GM21786 (cell line): ENCODE results near the gene DAB2IP.

Experiments
- ATAC-seq: cut with Tn5 transposase; IDR thresholded peaks from one replicate; pipeline ENCODE4 v1.9.1; 2021; ENCODE audit not compliant: unreplicated experiment

Gene DAB2IP

DNA sequence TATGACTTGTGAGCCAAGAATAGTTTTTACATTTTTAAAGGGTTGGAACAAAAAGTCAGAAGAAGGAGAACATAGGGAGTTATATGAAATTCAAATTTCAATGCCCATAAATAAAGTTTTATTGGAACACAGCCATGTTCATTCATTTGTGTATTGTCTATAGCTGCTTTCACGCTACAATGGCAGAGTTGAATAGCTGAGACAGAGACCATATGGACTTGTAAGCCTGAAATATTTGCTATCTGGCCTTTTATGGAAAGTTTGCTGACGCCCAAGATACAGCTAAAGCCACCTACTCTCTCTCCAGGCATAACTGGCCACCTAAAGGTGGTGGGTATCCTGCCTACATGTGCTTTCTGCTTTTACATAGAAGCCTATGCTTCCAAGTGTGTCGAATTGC, 10.9 kb downstream of the DAB2IP start:
- ATAC-seq: no peak

GRCh38 chr9:121662891-121663580, 11.6 kb downstream of the DAB2IP start:
- no peak for ATAC-seq

GRCh38 chr9:121663591-121663990, 12.2 kb downstream of the DAB2IP start:
- no peak for ATAC-seq

DNA sequence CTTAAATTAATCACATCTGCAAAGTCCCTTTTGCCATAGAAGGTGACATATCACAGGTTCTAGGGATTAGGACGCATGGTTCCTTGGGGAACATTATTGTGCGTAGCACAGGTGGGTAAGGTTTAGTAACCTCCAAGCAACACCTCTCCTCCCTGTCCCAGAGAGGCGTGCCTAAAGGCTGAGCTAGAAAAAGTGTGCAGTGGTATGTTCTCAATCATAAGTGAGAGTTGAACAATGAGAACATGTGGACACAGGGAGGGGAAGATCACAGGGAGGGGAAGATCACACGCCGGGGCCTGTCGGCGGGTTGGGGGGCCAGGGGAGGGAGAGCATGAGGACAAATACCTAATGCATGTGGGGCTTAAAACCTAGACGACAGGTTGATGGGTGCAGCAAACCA, 14.9 kb downstream of the DAB2IP start:
- ATAC-seq: no peak

DNA sequence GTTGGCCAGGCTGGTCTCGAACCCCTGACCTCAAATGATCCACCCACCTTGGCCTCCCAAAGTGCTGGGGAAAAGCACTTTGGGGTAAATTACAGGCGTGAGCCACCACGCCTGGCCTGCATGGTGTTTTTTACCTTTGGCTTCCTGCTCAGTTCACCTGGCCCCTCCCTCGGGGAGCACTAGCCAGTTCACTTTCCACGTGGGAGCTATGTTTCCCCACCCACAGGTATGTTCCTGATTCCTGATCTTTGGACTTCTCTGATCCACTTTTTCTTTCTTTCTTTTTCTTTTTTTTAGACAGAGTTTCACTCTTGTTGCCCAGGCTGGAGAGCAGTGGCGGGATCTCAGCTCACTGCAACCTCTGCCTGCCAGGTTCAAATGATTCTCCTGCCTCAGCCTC, 15.8 kb downstream of the DAB2IP start:
- ATAC-seq: no peak

DNA sequence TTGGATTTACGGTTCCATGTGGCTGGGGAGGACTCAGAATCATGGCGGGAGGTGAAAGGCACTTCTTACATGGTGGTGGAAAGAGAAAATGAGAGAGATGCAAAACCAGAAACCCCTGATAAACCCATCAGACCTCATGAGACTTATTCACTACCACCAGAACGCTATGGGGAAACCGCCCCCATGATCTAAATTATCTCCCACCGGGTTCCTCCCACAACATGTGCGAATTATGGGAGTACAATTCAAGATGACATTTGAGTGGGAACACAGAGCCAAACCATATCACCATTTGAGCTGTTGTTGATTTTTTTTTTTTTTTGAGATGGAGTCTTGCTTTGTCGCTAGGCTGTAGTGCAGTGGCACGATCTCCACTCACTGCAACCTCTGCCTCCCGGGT, 16.5 kb downstream of the DAB2IP start:
- no peak for ATAC-seq

GRCh38 chr9:121670431-121670830, 19.0 kb downstream of the DAB2IP start:
- ATAC-seq: no peak

DNA sequence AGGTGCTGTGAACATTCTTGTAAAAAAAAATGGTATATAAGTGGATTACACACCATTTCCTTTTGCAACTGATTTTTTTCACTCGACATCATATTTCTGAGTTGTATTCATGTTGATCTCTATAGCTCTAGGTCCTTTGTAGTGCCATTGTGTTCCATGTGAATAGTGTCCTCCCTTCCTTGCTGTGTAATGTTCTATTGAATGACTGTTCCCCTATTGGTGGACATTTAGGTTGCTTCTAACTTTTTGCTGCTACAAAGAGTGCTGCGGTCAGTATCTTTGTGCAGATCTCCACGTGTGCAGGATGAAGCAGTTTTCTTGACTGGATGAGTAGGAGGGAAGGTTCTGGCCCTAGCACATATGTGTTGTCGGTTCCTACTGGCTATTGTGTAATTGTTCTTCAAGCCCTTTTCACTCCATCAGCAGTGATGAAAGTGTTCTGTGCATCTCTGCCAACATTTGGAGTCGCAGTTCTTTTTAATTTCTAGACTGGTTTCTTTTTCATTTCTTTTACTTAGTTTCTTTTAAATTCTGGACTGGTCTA, 20.2 kb downstream of the DAB2IP start:
- ATAC-seq: no peak

- ATAC-seq: no peak
Observed at GRCh38 chr9:121672213-121672612, 20.8 kb downstream of the DAB2IP start.

GRCh38 chr9:121672986-121673385, 21.6 kb downstream of the DAB2IP start:
- ATAC-seq: no peak

- ATAC-seq: no peak
Observed at GRCh38 chr9:121673576-121673975, 22.1 kb downstream of the DAB2IP start.

GRCh38 chr9:121674017-121674416, 22.6 kb downstream of the DAB2IP start:
- no peak for ATAC-seq

DNA sequence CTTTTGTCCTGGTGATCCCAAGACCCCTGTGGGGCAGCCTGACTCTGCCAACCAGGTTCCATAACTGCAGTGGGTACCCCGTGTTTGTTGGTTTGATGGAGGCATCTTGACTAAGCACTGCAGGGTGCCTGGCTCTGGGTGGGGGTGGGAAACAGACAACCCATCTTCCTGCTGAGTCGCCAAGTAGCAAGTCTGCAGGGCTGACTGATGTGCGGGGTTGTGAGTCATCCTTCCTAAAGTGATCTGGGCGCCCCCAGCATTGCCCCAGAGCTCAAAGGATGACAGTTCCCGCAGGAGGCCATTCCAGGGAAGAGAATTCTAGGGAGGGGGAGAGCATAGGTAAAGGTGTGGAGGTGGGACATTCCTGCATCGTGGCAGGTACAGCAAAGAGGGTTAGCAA, 23.5 kb downstream of the DAB2IP start:
- no peak for ATAC-seq

- no peak for ATAC-seq
Observed at GRCh38 chr9:121675381-121675780, 23.9 kb downstream of the DAB2IP start.

- no peak for ATAC-seq
Observed at GRCh38 chr9:121675969-121676822, 24.8 kb downstream of the DAB2IP start.

DNA sequence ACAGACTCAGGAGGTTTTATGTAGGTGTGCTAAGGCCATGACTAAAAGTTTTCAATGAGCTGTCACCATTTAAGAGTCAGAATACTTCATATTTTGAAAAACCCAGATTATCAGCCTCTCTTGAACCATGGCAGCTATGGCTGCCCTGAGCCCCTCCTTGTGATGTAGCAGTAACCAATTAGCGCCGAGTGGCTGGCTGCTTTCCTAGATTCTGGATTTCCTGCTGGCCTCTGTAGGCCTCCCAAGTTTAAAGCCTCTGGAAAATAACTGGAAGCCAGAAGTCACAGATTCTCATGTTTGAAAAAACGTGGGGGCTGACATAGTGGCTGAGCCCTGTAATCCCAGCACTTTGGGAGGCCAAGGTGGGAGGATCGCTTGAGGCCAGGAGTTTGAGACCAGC, 25.5 kb downstream of the DAB2IP start:
- no peak for ATAC-seq

DNA sequence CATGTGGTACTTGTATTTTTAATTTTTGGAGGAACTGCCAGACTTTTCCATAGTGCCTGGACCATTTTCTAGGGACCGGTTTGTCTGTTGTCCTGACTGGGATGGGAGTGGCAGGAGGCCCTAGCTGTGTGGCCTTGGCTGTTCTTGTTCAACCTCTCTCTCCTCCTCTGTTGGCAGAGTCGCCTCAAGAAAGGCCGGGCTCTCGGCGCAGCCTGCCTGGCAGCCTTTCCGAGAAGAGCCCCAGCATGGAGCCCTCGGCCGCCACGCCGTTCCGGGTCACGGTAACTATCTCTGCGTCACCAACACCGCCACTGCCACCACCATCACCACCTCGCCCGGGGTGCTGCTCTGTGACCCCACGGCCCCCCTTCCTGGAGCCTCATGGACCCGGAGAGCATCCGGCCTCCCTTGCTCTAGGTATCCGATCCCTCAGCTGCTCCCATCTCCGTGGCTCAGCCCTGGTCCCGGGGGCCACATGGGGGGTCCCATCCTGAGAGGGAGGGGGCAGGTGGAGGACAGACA, 27.1 kb downstream of the DAB2IP start:
- no peak for ATAC-seq

DNA sequence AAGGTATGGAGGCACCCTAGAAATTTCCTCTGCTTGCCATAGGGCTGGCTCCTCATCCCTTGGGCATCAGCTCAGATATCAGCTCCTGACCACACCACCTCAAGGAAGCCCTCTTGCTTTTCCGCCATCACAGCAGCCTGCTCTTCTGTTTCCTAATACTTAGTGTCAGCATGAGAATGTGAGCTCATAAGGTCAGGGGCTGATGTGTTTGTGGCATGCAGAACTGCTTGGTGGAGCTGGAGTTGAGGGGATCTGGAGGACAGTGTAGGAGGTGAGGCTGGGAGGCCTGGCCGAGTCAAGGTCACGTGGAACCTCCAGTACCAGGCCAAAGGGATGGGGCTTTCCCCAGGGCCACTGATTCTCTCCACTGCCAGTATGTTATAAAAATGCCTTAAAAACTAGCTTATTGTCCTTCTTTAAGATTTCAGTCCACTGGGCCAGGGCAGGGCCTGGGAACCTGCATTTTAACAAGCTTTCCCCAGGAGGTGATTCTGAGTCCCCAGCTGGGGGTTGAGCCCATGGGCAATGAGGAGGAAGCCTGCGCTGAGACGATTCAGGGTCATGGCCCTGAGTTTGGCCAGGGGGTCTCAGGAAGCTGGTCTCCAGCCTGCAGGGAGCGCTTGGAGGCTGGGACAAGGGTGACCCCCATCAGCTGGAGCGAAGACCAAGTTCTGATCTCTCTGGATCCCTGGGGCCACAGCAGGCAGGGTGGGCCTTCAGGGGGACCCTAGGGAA, 28.6 kb downstream of the DAB2IP start:
- no peak for ATAC-seq

DNA sequence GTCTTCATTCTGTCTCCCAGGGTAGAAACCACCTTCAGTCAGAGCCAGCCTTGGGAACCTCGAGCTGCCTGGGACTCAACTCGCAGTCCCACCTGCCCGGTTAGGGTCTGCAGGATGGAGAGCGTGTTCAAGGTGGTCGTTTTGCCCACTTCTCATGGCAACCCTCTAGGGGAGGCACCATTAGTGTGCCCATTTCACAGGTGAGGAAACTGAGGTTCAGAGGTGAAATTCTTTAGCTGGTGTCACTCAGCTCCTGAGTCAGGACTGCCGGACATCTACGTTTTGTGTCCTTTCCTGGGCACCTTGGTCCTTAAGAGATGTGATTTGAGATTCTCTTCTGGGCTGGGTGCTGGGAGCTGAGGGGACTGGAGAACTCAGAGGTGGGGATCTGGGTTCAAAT, 30.0 kb downstream of the DAB2IP start:
- no peak for ATAC-seq

GRCh38 chr9:121682201-121682600, 30.8 kb downstream of the DAB2IP start:
- no peak for ATAC-seq

DNA sequence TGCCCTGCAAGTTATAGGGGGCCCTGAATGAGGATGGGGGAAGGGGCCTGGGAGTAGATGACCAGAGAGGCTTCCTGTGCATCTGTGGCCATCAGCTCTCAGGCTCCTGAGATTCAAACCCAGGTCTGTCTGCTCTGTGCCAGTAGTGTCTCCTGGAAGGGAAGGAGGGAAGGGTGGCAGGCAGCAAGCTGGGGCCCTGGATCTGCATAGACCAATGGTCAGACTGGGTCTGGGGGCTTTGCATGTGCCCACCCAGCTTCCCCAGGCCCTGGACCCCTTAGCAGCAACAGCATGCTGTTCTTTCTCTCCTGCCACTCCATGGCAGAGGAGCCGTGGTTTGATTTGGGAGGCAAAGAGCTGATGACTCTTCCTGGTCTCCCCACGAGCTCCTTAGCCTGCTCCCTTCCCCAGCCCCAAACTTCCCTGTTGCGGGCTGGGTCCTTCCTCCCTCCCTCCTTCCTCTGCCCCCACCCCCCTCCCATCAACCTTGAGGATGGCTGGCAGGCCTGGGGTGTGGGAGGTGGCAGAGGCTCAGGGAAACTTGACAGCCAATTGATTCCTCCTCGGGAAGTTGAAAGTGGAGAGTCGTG, 31.6 kb downstream of the DAB2IP start:
- ATAC-seq: no peak
